OCI-M1 (cell line): ENCODE results near the gene KLHDC7B.
A peak's percentile ranks its signal among the peaks of the same experiment; 100 is the strongest.

Source experiments
- DNase-seq: peaks from one replicate; lab custom pipeline; 2025; lab: John Stamatoyannopoulos, UW

Gene KLHDC7B

GRCh38 chr22:50595189-50595588 is 49.5 kb downstream of the KLHDC7B start:
- no peak for DNase-seq

- no peak for DNase-seq
Observed at GRCh38 chr22:50597097-50597496, 51.4 kb downstream of the KLHDC7B start.

GRCh38 chr22:50599816-50600455 is 54.2 kb downstream of the KLHDC7B start:
- peak; percentile 61 for DNase-seq

- DNase-seq = no peak
Observed at GRCh38 chr22:50600538-50600937, 54.8 kb downstream of the KLHDC7B start, which contains the start of gene MAPK8IP2. Gene MAPK8IP2, plus strand, starts transcription at chr22:50600793. Its CDS starts 26 bp downstream, at chr22:50600819.
